AG04449 (cell line): Measurements from ENCODE around the gene SP3.

Experiments
- CTCF ChIA-PET: fragments of 350-600 bp; formaldehyde crosslinking; extraction: SDS; loops from one replicate; lab custom pipeline; 2021; ENCODE audit warnings: antibody characterized with exemption; lab: Yijun Ruan, JAX
- POLR2A ChIA-PET: fragments of 400-600, 350-600 bp; formaldehyde crosslinking; extraction: SDS; loops from one replicate; lab custom pipeline; 2020; ENCODE audit warnings: antibody characterized with exemption, inconsistent platforms; lab: Yijun Ruan, JAX
- DNase-seq: peaks from one replicate; pipeline ENCODE4 v3.0.0-alpha.2; 2010; ENCODE audit warnings: low read depth, low spot score
- H3K4me3 ChIP-seq: 2 replicates; pipeline ENCODE4 v1.5.1; 2011; ENCODE audit warnings: low read depth, mild to moderate bottlenecking, control low read depth, low read length
- TF ChIP-seq, protein P1 (sequence below): IDR thresholded peaks from one replicate; pipeline ENCODE4 v1.5.1; 2011; ENCODE audit warnings: mild to moderate bottlenecking, moderate library complexity, low read length, control low read depth, inconsistent platforms; ENCODE audit not compliant: insufficient read depth; ENCODE audit errors: missing control alignments

Gene SP3

DNA sequence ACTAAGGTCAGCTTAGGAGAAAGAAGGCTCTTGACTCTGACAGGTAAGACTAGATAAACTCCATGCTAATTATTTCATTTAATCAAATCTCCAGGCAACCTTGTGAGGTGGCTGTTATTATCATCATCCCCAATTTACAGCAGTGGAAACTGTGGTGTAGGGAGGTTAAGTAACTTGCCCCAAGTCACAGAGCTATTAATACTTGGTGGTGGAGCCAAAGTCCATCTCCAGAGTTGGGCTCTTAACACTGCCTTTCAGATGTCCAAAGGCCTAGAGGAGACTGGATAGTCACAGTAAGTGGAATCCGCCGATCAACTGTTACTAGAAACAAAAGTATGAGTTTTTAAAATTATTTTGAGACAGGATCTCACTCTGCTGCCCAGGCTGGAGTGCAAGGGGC, 46.6 kb upstream of the SP3 start:
- CTCF ChIA-PET: interaction anchor here (1.1 kb wide), 1 partner anchor 330 kb away, joined by 3 read pairs; no protein-coding TSS in a partner anchor

DNA sequence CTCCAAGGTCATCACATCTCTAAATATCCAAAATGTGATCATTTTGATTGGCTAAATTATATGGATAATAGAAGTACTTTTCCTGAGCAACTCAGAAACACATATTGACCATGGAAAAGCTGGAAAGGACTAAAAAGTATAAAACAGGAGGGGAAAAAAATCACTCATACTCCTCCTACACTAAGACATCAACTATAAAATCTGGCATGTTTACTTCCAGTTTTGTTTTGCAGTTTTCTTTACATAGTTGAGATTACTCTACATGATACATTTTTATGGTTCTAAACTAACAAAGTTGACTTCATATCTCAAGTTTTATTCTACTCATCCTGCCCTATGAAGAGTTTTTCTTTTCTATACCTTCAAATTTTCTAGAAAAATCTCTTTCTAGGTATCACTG, 46.0 kb upstream of the SP3 start:
- ChIA-PET POLR2A (no interaction called here), CTCF (interaction anchor here (1.1 kb wide), 1 partner anchor 330 kb away, joined by 3 read pairs; no protein-coding TSS in a partner anchor)
- TF ChIP-seq, protein P1, sequence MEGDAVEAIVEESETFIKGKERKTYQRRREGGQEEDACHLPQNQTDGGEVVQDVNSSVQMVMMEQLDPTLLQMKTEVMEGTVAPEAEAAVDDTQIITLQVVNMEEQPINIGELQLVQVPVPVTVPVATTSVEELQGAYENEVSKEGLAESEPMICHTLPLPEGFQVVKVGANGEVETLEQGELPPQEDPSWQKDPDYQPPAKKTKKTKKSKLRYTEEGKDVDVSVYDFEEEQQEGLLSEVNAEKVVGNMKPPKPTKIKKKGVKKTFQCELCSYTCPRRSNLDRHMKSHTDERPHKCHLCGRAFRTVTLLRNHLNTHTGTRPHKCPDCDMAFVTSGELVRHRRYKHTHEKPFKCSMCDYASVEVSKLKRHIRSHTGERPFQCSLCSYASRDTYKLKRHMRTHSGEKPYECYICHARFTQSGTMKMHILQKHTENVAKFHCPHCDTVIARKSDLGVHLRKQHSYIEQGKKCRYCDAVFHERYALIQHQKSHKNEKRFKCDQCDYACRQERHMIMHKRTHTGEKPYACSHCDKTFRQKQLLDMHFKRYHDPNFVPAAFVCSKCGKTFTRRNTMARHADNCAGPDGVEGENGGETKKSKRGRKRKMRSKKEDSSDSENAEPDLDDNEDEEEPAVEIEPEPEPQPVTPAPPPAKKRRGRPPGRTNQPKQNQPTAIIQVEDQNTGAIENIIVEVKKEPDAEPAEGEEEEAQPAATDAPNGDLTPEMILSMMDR: no peak
- H3K4me3 ChIP-seq: no peak overlapping the region
- no peak for DNase-seq

More for the DNA sequence above, 46.6 kb upstream of the SP3 start:
- H3K4me3 ChIP-seq: no peak overlapping the region
- no peak for DNase-seq
- TF ChIP-seq, protein P1: no peak
- POLR2A ChIA-PET: no interaction called here

DNA sequence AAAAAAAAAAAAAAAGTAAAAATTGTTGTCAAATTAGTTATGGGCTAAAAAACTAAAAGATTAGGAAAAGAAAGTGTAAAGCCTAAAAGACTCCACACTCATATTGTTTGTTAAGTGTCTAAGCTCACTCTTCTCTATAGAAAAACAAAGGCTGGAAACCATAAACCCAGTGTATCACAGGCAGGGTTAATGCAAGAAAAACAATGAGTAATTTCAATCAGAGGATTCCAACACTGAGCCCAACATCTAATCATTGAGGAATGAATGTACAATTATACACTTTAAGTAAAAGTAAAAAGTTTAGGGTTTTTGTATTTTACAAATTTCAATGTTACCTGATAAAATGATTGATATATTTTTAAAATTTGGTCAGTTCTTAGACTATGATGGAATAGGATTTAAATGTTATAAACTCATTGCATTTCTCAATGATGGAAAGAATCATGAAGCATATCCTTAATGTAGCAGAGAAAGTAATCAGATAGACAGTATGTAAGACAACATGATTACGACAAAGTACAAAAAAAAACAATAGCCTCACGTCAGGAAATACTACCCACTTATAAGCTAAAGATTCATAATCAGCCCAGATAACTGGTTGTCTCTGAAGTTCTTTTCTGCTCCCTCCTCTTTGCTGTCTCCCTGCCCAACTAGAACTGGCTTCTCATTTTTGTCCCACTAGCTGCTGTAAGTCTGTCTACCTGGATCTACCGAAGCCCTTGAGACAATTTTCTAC, 44.5 kb upstream of the SP3 start:
- H3K4me3 ChIP-seq: no peak overlapping the region
- POLR2A ChIA-PET: interaction anchor here (0.8 kb wide), 1 partner anchor 22 kb away, joined by 3 read pairs; no protein-coding TSS in a partner anchor
- DNase-seq: no peak
- TF ChIP-seq, protein P1: no peak
- CTCF ChIA-PET: interaction anchor here (0.9 kb wide), 1 partner anchor 31 kb away, joined by 3 read pairs; no protein-coding TSS in a partner anchor

DNA sequence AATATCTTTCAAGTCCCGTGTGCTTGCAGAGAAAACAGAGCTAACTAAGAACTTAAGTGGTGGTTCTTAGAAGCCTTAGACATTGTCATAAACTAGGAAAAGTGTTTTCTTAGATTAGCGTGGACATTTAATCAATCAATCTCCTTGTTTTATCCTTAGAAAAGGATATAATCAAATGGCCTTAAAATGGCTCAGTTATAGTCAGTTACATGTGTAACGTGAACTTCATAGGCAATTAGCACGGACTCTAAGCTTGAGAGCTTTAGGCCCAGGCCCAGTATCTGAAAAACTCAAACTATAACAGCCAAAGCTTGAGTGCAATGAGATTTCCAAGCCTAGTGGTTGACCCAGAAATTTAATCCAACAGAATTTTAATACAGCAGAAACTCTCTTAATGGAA, 43.5 kb upstream of the SP3 start:
- ChIA-PET CTCF (no interaction called here), POLR2A (interaction anchor here (0.6 kb wide), 1 partner anchor 1096 kb away, joined by 4 read pairs; no protein-coding TSS in a partner anchor)
- no peak overlapping the region for H3K4me3 ChIP-seq
- no peak for DNase-seq
- TF ChIP-seq, protein P1: no peak

DNA sequence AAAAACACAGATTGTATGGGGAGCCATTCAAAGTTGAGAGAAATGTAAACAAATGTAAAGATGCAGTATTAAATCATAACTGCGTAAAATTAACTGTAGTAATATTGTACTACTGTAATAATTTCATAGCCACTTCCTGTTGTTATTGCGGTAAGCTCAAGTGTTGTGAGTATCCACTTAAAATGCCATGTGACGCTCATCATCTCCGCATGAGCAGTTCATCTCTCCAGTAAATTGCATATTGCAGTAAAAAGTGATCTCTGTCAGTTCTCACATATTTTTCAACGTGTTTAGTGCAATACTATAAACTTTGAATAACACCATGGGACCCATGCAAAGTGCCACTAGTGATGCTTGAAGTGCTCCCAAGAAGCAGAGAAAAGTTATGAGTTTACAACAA, 41.8 kb upstream of the SP3 start:
- CTCF ChIA-PET: no interaction called here
- DNase-seq: no peak
- POLR2A ChIA-PET: no interaction called here
- no peak overlapping the region for H3K4me3 ChIP-seq
- TF ChIP-seq, protein P1: no peak

DNA sequence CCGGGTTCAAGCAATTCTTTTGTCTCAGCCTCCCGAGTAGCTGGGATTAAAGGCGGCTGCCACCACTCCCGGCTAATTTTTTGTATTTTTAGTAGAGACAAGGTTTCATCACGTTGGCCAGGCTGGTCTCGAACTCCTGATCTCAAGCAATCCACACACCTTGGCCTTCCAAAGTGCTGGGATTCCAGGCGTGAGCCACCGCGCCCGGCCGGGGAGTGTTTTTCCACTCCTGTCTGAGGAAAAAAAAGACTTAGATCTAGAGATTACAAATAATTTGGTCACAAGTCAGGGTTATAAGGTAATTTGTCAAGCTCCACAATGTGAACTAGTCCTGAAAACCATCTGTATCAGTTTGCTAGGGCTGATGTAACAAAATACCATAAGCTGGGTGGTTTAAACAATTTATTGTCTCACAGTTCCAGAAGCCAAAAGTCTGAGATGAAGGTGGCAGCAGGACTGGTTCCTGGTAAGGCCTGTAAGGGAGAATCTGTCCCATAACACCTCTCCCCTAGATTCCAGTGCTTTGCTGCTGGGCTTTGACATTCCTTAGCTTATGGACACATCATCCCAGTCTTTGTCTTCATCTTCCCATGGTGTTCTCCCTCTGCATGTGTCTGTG, 40.7 kb upstream of the SP3 start:
- ChIA-PET CTCF (interaction anchor here (1.3 kb wide), 1 partner anchor 11 kb away, joined by 3 read pairs; no protein-coding TSS in a partner anchor), POLR2A (no interaction called here)
- DNase-seq: no peak
- no peak overlapping the region for H3K4me3 ChIP-seq
- TF ChIP-seq, protein P1: no peak
